PC-9 (cell line): ENCODE results near the gene BDH1. TPM values are rescaled to one million over a fixed set of nuclear protein-coding genes. Genes with fewer than 3 reads are reported as not detected.

Experiments
- BruUV-seq: library from RNA; stranded (reverse); fragments of 400-500 nt; replicated peaks from 2 replicates; lab custom pipeline; 2021; lab: Mats Ljungman, UMichigan
- CTCF ChIA-PET: fragments of 300-600 bp; sonication (Branson Sonifier 250); formaldehyde crosslinking; loops from one replicate; lab custom pipeline; 2022; ENCODE audit warnings: antibody characterized with exemption; lab: Charles Lee
- POLR2A ChIA-PET: fragments of 300-600 bp; sonication (Branson Sonifier 250); formaldehyde crosslinking; loops from one replicate; lab custom pipeline; 2022; ENCODE audit warnings: antibody characterized with exemption; ENCODE audit not compliant: unreplicated experiment; lab: Charles Lee
- DNase-seq, 2 experiments: peaks; one replicate each; pipeline versions ENCODE4 v3.0.0 to v3.0.0-alpha.2; 2015 to 2022; ENCODE audit warnings: mixed read lengths in 1 of 2
- H2AFZ ChIP-seq: fragments of 200-600 bp; sonication (generic); 2 replicates; pipeline ENCODE4 v1.8.1; 2017; ENCODE audit warnings: antibody characterized with exemption
- H3F3A ChIP-seq: fragments of 200-600 bp; sonication (generic); 2 replicates; pipeline ENCODE4 v1.8.1; 2017; ENCODE audit warnings: antibody characterized with exemption, mild to moderate bottlenecking, low read depth; ENCODE audit not compliant: insufficient read depth
- H3K27ac ChIP-seq: fragments of 200-600 bp; sonication (generic); 2 replicates; pipeline ENCODE4 v1.6.1; 2016; ENCODE audit warnings: mixed run types
- H3K27me3 ChIP-seq: fragments of 200-600 bp; sonication (generic); 2 replicates; pipeline ENCODE4 v1.6.1; 2016; ENCODE audit warnings: low read depth, mixed run types; ENCODE audit not compliant: insufficient read depth
- H3K36me3 ChIP-seq: fragments of 200-600 bp; sonication (generic); 2 replicates; pipeline ENCODE4 v1.6.1; 2016; ENCODE audit warnings: low read depth, mixed run types
- H3K4me1 ChIP-seq: fragments of 200-600 bp; sonication (generic); replicated peaks from 2 replicates; pipeline ENCODE4 v1.6.1; 2016; ENCODE audit warnings: mixed run types; ENCODE audit not compliant: insufficient read depth
- H3K4me2 ChIP-seq: fragments of 200-600 bp; sonication (generic); 2 replicates; pipeline ENCODE4 v1.6.1; 2017; ENCODE audit warnings: mixed run types
- H3K4me3 ChIP-seq: fragments of 200-600 bp; sonication (generic); 2 replicates; pipeline ENCODE4 v1.6.1; 2016; ENCODE audit warnings: mixed run types
- H3K79me2 ChIP-seq: fragments of 200-600 bp; sonication (generic); 2 replicates; pipeline ENCODE4 v1.6.1; 2017; ENCODE audit warnings: low read depth, mixed run types
- H3K9me2 ChIP-seq: fragments of 200-600 bp; sonication (generic); 2 replicates; pipeline ENCODE4 v1.8.1; 2017; ENCODE audit warnings: mild to moderate bottlenecking; ENCODE audit not compliant: insufficient read depth
- H3K9me3 ChIP-seq: fragments of 200-600 bp; sonication (generic); 2 replicates; pipeline ENCODE4 v1.8.1; 2016; ENCODE audit warnings: low read depth; ENCODE audit not compliant: insufficient read depth
- H4K20me1 ChIP-seq: fragments of 200-600 bp; sonication (generic); 2 replicates; pipeline ENCODE4 v1.8.1; 2017; ENCODE audit not compliant: insufficient read depth
- CTCF ChIP-seq: fragments of 200-600 bp; sonication (generic); conservative IDR thresholded peaks from 2 replicates; pipeline ENCODE4 v1.6.1; 2017; ENCODE audit warnings: mixed run types, antibody characterized with exemption, mild to moderate bottlenecking, moderate library complexity
- EZH2 ChIP-seq: fragments of 200-600 bp; sonication (generic); IDR thresholded peaks from 2 replicates; pipeline ENCODE4 v1.8.0; 2017; ENCODE audit warnings: antibody characterized with exemption, low read depth
- intact Hi-C: fragments of 100-400 bp; cut with micrococcal nuclease; formaldehyde crosslinking; loops from one replicate; pipeline ENCODE4 v1.10.0; 2022; ENCODE audit not compliant: unreplicated experiment
- total RNA-seq: library from RNA; stranded (reverse); gene quantifications from 2 replicates; pipeline ENCODE4 v1.2.3, GENCODE V29; 2021

The BDH1 gene
- total RNA-seq, 1 experiment from 2014 or later = 55.1 TPM

- intact Hi-C loops = no loop called here
- Histone ChIP-seq H3K9me3 (no peaks in the 10 kb centered on the region), H3K27ac (no peak overlapping the region), H3K27me3 (no peaks in the 10 kb centered on the region), H3K4me2 (no peak overlapping the region), H4K20me1 (no peaks in the 10 kb centered on the region), H2AFZ (no peak overlapping the region), H3K79me2 (no peaks in the 10 kb centered on the region), H3K4me3 (no peak overlapping the region), H3K4me1 (peaks cover 35% of the 10 kb centered on the region), H3K9me2 (no peaks in the 10 kb centered on the region), H3F3A (peaks cover 17% of the 10 kb centered on the region; the same call in 1 of the 2 replicates), H3K36me3 (no peaks in the 10 kb centered on the region)
- TF ChIP-seq CTCF = no peak
- no peak for TF ChIP-seq EZH2
- CTCF ChIA-PET = no interaction called here
- POLR2A ChIA-PET = no interaction called here
- BruUV-seq = no TSS peak
- peak; percentile 53 to 65 for DNase-seq
Observed at GRCh38 chr3:197494366-197495058, 61.3 kb downstream of the BDH1 start.

DNA sequence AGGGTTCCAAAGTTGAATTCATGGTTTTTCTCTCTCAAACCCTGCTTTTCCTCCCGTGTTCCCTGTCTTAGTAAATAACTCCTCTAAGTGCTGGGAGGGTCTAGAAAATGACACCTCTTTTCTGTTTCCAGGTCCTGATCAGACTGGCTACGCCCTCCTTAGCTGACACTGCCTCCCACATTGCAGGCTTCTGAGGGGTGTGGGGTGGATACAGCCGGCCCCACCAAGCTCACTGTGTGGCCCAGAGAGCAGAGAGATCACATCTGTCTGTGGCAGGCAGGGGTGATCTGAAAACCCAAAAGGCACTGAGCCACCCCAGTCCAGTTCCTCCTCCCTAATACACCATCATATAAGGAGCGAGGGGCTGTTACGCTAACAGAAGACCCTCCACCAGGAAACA is 62.7 kb downstream of the BDH1 start:
- H2AFZ ChIP-seq = no peak overlapping the region
- no peaks in the 10 kb centered on the region for H3K79me2 ChIP-seq
- H3K4me1 ChIP-seq = peaks cover 44% of the 10 kb centered on the region
- TF ChIP-seq CTCF (no peak), EZH2 (no peak)
- H4K20me1 ChIP-seq = no peaks in the 10 kb centered on the region
- no peaks in the 10 kb centered on the region for H3K9me2 ChIP-seq
- no peak overlapping the region for H3K27ac ChIP-seq
- intact Hi-C loops = no loop called here
- POLR2A ChIA-PET = no interaction called here
- H3K4me2 ChIP-seq = no peak overlapping the region
- no peaks in the 10 kb centered on the region for H3K9me3 ChIP-seq
- no peak for DNase-seq
- no TSS peak for BruUV-seq
- no peaks in the 10 kb centered on the region for H3K27me3 ChIP-seq
- H3K36me3 ChIP-seq = no peaks in the 10 kb centered on the region
- no peak overlapping the region for H3K4me3 ChIP-seq
- peaks cover 22% of the 10 kb centered on the region; the same call in 1 of the 2 replicates for H3F3A ChIP-seq
- CTCF ChIA-PET = no interaction called here

DNA sequence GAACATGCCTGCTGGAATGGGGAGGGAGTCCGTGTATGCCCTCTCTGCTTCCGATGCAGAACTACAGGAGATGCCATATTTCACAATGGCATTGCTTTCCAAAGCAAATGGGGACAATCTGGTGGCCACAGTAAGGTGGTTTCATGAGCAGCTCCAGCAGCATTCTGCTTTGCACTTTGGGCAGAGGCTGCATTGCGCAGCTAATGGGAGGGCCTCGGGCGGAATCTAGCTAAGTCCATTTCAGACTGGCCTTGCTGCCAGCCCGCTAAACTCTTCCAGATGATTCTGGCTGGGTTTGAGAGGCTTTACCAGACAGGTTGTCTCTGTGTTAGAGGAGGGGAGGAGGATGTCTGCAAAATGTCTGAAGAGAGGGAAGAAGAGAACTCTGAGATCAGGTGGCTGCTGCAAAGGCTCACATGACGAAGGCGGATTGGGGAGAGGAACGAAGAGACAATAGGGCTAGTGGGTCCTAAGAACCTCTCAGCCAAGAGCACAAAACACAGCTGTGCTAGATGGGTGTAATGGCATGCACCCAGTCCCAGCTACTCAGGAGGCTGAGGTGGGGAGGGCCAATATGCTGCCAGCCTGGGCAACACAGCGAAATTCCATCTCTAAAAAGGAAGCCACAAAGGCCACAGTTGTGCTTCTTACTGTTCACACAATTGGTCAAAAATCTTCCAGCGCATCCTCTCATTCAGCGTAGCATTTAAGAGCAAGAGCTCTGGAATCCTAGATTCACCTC is 63.7 kb downstream of the BDH1 start:
- POLR2A ChIA-PET = no interaction called here

More for the DNA sequence above, 63.7 kb downstream of the BDH1 start:
- no peaks in the 10 kb centered on the region for H3K79me2 ChIP-seq
- intact Hi-C loops = loop anchor here (2.0 kb wide), 1 partner anchor 69 kb away; no protein-coding TSS in a partner anchor
- H3K9me3 ChIP-seq = no peaks in the 10 kb centered on the region
- no peak for DNase-seq
- H4K20me1 ChIP-seq = no peaks in the 10 kb centered on the region
- H3F3A ChIP-seq = peaks cover 30% of the 10 kb centered on the region; the same call in 1 of the 2 replicates
- no peak overlapping the region for H3K4me2 ChIP-seq
- no peak overlapping the region for H3K27ac ChIP-seq
- no TSS peak for BruUV-seq
- peaks cover 54% of the 10 kb centered on the region for H3K4me1 ChIP-seq
- no peaks in the 10 kb centered on the region for H3K9me2 ChIP-seq
- no peaks in the 10 kb centered on the region for H3K27me3 ChIP-seq
- H3K4me3 ChIP-seq = no peak overlapping the region
- TF ChIP-seq CTCF = no peak
- no peak for TF ChIP-seq EZH2
- no peak overlapping the region for H2AFZ ChIP-seq
- H3K36me3 ChIP-seq = no peaks in the 10 kb centered on the region
- CTCF ChIA-PET = no interaction called here
